Spleen (tissue), 11 donors: ENCODE data around the gene PRDM16. TPM values are rescaled to one million over a fixed set of nuclear protein-coding genes. Genes with fewer than 3 reads are reported as not detected.

ENCODE experiments used
- DNase-seq: peaks from one replicate; pipeline ENCODE4 v3.0.0-alpha.2; 2020
- H3K27ac ChIP-seq, 8 donors: fragments of 200-600 bp; sonication (generic) in 7 of 8; 1 replicate in 4 of 8; 2 replicates in 4 of 8; pipeline versions ENCODE4 v1.5.0 to v1.8.0; 2016 to 2021; ENCODE audit warnings: inconsistent platforms in 4 of 8, mild to moderate bottlenecking in 4 of 8, moderate library complexity in 1 of 8
- H3K27me3 ChIP-seq, 7 donors: fragments of 200-600 bp; sonication (generic) in 6 of 7; replicated peaks in 1 of 7; 1 replicate in 4 of 7; 2 replicates in 3 of 7; pipeline versions ENCODE4 v1.5.0 to v1.8.0; 2016 to 2021; ENCODE audit warnings: inconsistent platforms in 3 of 7, mild to moderate bottlenecking in 1 of 7
- H3K36me3 ChIP-seq, 6 donors: fragments of 200-600 bp; sonication (generic) in 5 of 6; 1 replicate in 4 of 6; 2 replicates in 2 of 6; pipeline versions ENCODE4 v1.5.0 to v1.8.0; 2016 to 2021; ENCODE audit warnings: inconsistent platforms in 2 of 6
- H3K4me1 ChIP-seq, 6 donors: fragments of 200-600 bp; sonication (generic) in 5 of 6; 1 replicate in 3 of 6; 2 replicates in 3 of 6; pipeline versions ENCODE4 v1.5.0 to v1.8.0; 2016 to 2021; ENCODE audit warnings: inconsistent platforms in 3 of 6
- H3K4me3 ChIP-seq, 8 donors: fragments of 200-600 bp; sonication (generic) in 7 of 8; 1 replicate in 4 of 8; 2 replicates in 4 of 8; pipeline versions ENCODE4 v1.5.0 to v1.8.0; 2016 to 2021; ENCODE audit warnings: inconsistent platforms in 4 of 8, mild to moderate bottlenecking in 4 of 8, moderate library complexity in 2 of 8
- H3K9me3 ChIP-seq, 8 donors: fragments of 200-600 bp; sonication (generic) in 7 of 8; 1 replicate in 4 of 8; 2 replicates in 4 of 8; pipeline versions ENCODE4 v1.5.0 to v1.8.0; 2016 to 2021; ENCODE audit warnings: inconsistent platforms in 4 of 8
- CTCF ChIP-seq, 11 experiments: fragments of 200-600 bp in 7 of 11; fragments of 450-650 bp in 4 of 11; sonication (generic) in 4 of 11; IDR thresholded peaks in 8 of 11; conservative IDR thresholded peaks in 3 of 11; 1 replicate in 7 of 11; 2 replicates in 4 of 11; pipeline versions ENCODE4 v1.4.0 to v1.8.0; 2016 to 2021; ENCODE audit warnings: antibody characterized with exemption in 11 of 11, inconsistent platforms in 4 of 11, mild to moderate bottlenecking in 1 of 11
- POLR2A ChIP-seq, 3 donors: fragments of 450-650 bp; IDR thresholded peaks; one replicate each; pipeline ENCODE4 v1.5.1; 2017; ENCODE audit warnings: antibody characterized with exemption in 3 of 3, mild to moderate bottlenecking in 1 of 3
- POLR2AphosphoS5 ChIP-seq, 3 donors: sonication (generic); formaldehyde crosslinking; IDR thresholded peaks; one replicate each; pipeline ENCODE4 v1.5.1; 2017; ENCODE audit warnings: antibody characterized with exemption in 3 of 3
- WGBS, 5 donors: extraction: QIAGEN DNeasy Blood & Tissue Kit in 3 of 5; methylation state at CpG; one replicate each; pipeline versions ENCODE4 v1.1.5 to v1.1.7; 2013 to 2018; 5-methylcytosine and 5-hydroxymethylcytosine counted together
- intact Hi-C: fragments of 100-400 bp; cut with DNase I; formaldehyde crosslinking; loops from one replicate; pipeline ENCODE4 v1.15.0; 2023; ENCODE audit warnings: low total_unique reads
- polyA plus RNA-seq, 3 donors: library from polyadenylated mRNA; stranded (reverse); fragments of 200-250 nt; gene quantifications; one replicate each; pipeline ENCODE4 v1.2.1, GENCODE V29; 2013
- total RNA-seq, 7 donors: library from RNA; depleted of rRNA in 3 of 7; stranded (reverse); fragments of >200 nt in 3 of 7; fragmentation: NEBNext Ultra II Directional in 4 of 7; extraction: Animal tissue kit (Norgen Biotek cat#: 25700) in 4 of 7; gene quantifications; one replicate each; pipeline versions ENCODE4 v1.1.0 to v1.2.1, GENCODE V29; 2016 to 2021
- donor health status: healthy with polysubstance abuse.
- donor health status: DM: no; HTN: no; CAD: no; lungs with moderate emphysema.
- donor health status: DM: no; HTN: no; CAD: no.
- donor health status: Bipolar disorder and iron deficiency.
- donor health status: healthy.
- donor health status: DM: no; HTN: no; CAD: no.
- donor health status: DM: yes; HTN: yes; CAD: no.

PRDM16 gene
- total and polyA plus RNA-seq, 10 donors, result 0.43 to 3.2 (median 1.4) TPM

GRCh38 chr1:3120140-3120539 is 51.1 kb downstream of the PRDM16 start:
- Histone ChIP-seq H3K36me3 (no peaks in the 10 kb centered on the region), H3K27ac (peak overlapping the region in 2 of 8 donors; percentile 31 to 32), H3K4me1 (peaks cover 0 to 34% (median 0%) of the 10 kb centered on the region in 6 donors), H3K27me3 (no peaks in the 10 kb centered on the region), H3K9me3 (no peaks in the 10 kb centered on the region), H3K4me3 (no peak overlapping the region)
- intact Hi-C loops, result no loop called here
- WGBS, 5 donors, result 53 to 74% (median 59%) methylated on average over 9 to 17 of the region's 17 CpGs
- TF ChIP-seq POLR2AphosphoS5 (IDR thresholded peaks at IDR 0.05) (no peak), POLR2A (IDR thresholded peaks at IDR 0.05) (no peak), CTCF (IDR thresholded peaks at IDR 0.05 in 8 of 11, conservative IDR thresholded peaks at IDR 0.05 in 3 of 11) (peak in 1 of 11 experiments; percentile 2)
- DNase-seq, result no peak

- peaks cover 0 to 2% (median 0%) of the 10 kb centered on the region in 7 donors for H3K27me3 ChIP-seq
- 75 to 90% (median 89%) methylated on average over 14 of the region's 14 CpGs for WGBS, 5 donors
- intact Hi-C loops, result no loop called here
- no peak for DNase-seq
- no peaks in the 10 kb centered on the region for H3K36me3 ChIP-seq
- no peak overlapping the region for H3K4me3 ChIP-seq
- H3K4me1 ChIP-seq, result peaks cover 0 to 40% (median 3%) of the 10 kb centered on the region in 6 donors
- no peaks in the 10 kb centered on the region for H3K9me3 ChIP-seq
- TF ChIP-seq POLR2AphosphoS5 (IDR thresholded peaks at IDR 0.05), result no peak
- no peak for TF ChIP-seq CTCF (IDR thresholded peaks at IDR 0.05 in 8 of 11, conservative IDR thresholded peaks at IDR 0.05 in 3 of 11)
- TF ChIP-seq POLR2A (IDR thresholded peaks at IDR 0.05), result no peak
- no peak overlapping the region for H3K27ac ChIP-seq
Measured at GRCh38 chr1:3120994-3121393, 52.0 kb downstream of the PRDM16 start.

- H3K27ac ChIP-seq, result no peak overlapping the region
- no peaks in the 10 kb centered on the region for H3K9me3 ChIP-seq
- H3K4me3 ChIP-seq, result no peak overlapping the region
- peaks cover 0 to 46% (median 6%) of the 10 kb centered on the region in 6 donors for H3K4me1 ChIP-seq
- WGBS, 5 donors, result 80 to 85% (median 83%) methylated on average over 42 to 46 of the region's 46 CpGs
- peaks cover 0 to 7% (median 0%) of the 10 kb centered on the region in 7 donors for H3K27me3 ChIP-seq
- intact Hi-C loops, result no loop called here
- H3K36me3 ChIP-seq, result no peaks in the 10 kb centered on the region
- no peak for DNase-seq
- TF ChIP-seq CTCF (IDR thresholded peaks at IDR 0.05 in 8 of 11, conservative IDR thresholded peaks at IDR 0.05 in 3 of 11) (no peak), POLR2A (IDR thresholded peaks at IDR 0.05) (no peak), POLR2AphosphoS5 (IDR thresholded peaks at IDR 0.05) (peak in 2 of 3 donors; percentile 33 to 41)
Measured at GRCh38 chr1:3121401-3122210, 52.6 kb downstream of the PRDM16 start.

GRCh38 chr1:3122311-3122710 is 53.3 kb downstream of the PRDM16 start:
- TF ChIP-seq CTCF (IDR thresholded peaks at IDR 0.05 in 8 of 11, conservative IDR thresholded peaks at IDR 0.05 in 3 of 11) (no peak), POLR2A (IDR thresholded peaks at IDR 0.05) (no peak), POLR2AphosphoS5 (IDR thresholded peaks at IDR 0.05) (no peak)
- no peaks in the 10 kb centered on the region for H3K9me3 ChIP-seq
- peaks cover 0 to 49% (median 8%) of the 10 kb centered on the region in 6 donors for H3K4me1 ChIP-seq
- H3K27ac ChIP-seq, result no peak overlapping the region
- peaks cover 0 to 7% (median 0%) of the 10 kb centered on the region in 7 donors for H3K27me3 ChIP-seq
- H3K36me3 ChIP-seq, result no peaks in the 10 kb centered on the region
- 76 to 93% (median 90%) methylated on average over 12 of the region's 12 CpGs for WGBS, 5 donors
- no peak for DNase-seq
- H3K4me3 ChIP-seq, result no peak overlapping the region
- intact Hi-C loops, result no loop called here
